ENCODE measurements around the gene CFAP45.

Gene CFAP45

DNA sequence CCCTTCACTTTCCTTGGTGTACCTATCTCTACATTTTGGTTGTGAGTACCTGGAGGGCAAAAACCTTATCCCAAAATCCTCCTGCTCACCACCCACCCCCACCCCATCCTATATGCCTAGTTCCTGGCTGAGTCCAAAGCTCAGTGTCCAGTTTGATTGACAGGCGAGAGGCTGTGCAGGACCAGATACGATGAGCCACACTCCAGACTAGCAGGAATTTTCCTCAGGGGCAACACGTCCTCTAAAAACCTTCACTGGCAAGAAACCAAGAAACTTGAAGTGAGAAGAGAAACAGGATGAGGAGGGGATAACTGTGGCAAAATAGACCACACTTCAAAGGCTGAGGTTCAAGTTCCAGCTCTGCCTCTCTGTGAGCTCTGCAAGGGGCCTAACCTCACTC lies 74.4 kb downstream of the CFAP45 start:
- DNase-seq: no peak

DNA sequence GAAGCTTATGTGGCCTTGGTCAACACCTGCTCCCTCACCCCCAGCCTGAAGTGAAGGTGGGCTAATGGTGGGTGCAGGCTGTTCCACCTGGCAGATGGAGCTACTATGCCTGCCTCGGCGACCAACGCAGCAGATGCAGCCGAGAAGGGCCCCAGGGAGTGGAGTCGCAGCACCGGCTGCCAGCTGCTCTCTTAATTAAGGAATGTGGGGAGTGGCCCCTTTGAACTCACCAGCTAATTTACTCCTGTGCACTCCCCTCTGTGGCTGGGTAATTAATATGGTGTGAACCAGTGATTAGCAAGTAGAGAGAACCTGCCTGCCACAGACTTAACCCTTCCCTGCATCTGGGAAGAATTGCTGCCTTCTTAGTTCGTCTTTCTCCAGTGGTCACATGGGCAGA lies 76.6 kb downstream of the CFAP45 start:
- DNase-seq: no peak
